HEK293 (cell line): ENCODE results near the gene CCSER1.

Experiments used
- CTCF ChIA-PET: fragments of 350-600 bp; formaldehyde crosslinking; extraction: SDS; loops from one replicate; lab custom pipeline; 2021; ENCODE audit warnings: antibody characterized with exemption; lab: Yijun Ruan, JAX
- POLR2A ChIA-PET: fragments of 300-600 bp; formaldehyde crosslinking; extraction: SDS; loops from one replicate; lab custom pipeline; 2020; ENCODE audit warnings: antibody characterized with exemption, inconsistent platforms; lab: Yijun Ruan, JAX
- H3K27ac ChIP-seq: fragments of 200-500 bp; sonication (Bioruptor generic); 2 replicates; pipeline ENCODE4 v1.5.1; 2014; ENCODE audit warnings: low read depth, low read length, control low read depth, inconsistent platforms; ENCODE audit errors: extremely low read depth
- H3K36me3 ChIP-seq, 2 experiments: fragments of 200-500 bp in 1 of 2; sonication (Bioruptor generic) in 1 of 2; 1 replicate in 1 of 2; 2 replicates in 1 of 2; pipeline ENCODE4 v1.5.1; 2014 to 2017; ENCODE audit warnings: inconsistent platforms in 2 of 2, low read length in 2 of 2; ENCODE audit not compliant: control insufficient read depth in 2 of 2, insufficient read depth in 1 of 2
- H3K4me1 ChIP-seq: fragments of 200-500 bp; sonication (Bioruptor generic); 2 replicates; pipeline ENCODE4 v1.5.1; 2014; ENCODE audit warnings: mild to moderate bottlenecking, low read length, inconsistent platforms; ENCODE audit not compliant: control insufficient read depth, insufficient read depth
- H3K4me3 ChIP-seq: 2 replicates; pipeline ENCODE4 v1.5.1; 2011; ENCODE audit warnings: low read depth, mild to moderate bottlenecking, control low read depth, low read length, moderate library complexity
- H3K9me3 ChIP-seq: fragments of 200-500 bp; sonication (Bioruptor generic); 2 replicates; pipeline ENCODE4 v1.5.1; 2014; ENCODE audit warnings: low read depth, low read length, inconsistent platforms; ENCODE audit not compliant: control insufficient read depth, insufficient read depth
- PBX3 ChIP-seq: sonication (generic); formaldehyde crosslinking; IDR thresholded peaks from 2 replicates; pipeline ENCODE4 v1.8.1; 2022; ENCODE audit warnings: mild to moderate bottlenecking, moderate library complexity, missing genetic modification reagents
- ZBTB1 ChIP-seq: fragments of 450-650 bp; formaldehyde crosslinking; IDR thresholded peaks from 2 replicates; pipeline ENCODE4 v1.5.1; 2016; ENCODE audit warnings: missing biosample characterization, missing genetic modification characterization
- ZBTB26 ChIP-seq: fragments of 450-650 bp; formaldehyde crosslinking; optimal IDR thresholded peaks from 2 replicates; pipeline ENCODE3; 2016; ENCODE audit warnings: missing biosample characterization, mild to moderate bottlenecking, missing genetic modification characterization
- ZBTB44 ChIP-seq: fragments of 450-650 bp; IDR thresholded peaks from 2 replicates; pipeline ENCODE4 v1.5.1; 2018; ENCODE audit warnings: missing biosample characterization, mild to moderate bottlenecking, missing genetic modification characterization
- ZBTB48 ChIP-seq: fragments of 450-650 bp; formaldehyde crosslinking; IDR thresholded peaks from 2 replicates; pipeline ENCODE4 v1.5.1; 2016; ENCODE audit warnings: missing biosample characterization, missing genetic modification characterization
- ZFP37 ChIP-seq: fragments of 450-650 bp; formaldehyde crosslinking; IDR thresholded peaks from 2 replicates; pipeline ENCODE4 v1.5.1; 2016; ENCODE audit warnings: missing biosample characterization, missing genetic modification characterization
- ZIC2 ChIP-seq: fragments of 450-650 bp; formaldehyde crosslinking; IDR thresholded peaks from 2 replicates; pipeline ENCODE4 v1.5.1; 2016; ENCODE audit warnings: missing biosample characterization, missing genetic modification characterization
- ZNF133 ChIP-seq: fragments of 450-650 bp; formaldehyde crosslinking; IDR thresholded peaks from 2 replicates; pipeline ENCODE4 v1.5.1; 2016; ENCODE audit warnings: missing biosample characterization, missing genetic modification characterization
- ZNF138 ChIP-seq: fragments of 450-650 bp; formaldehyde crosslinking; IDR thresholded peaks from 2 replicates; pipeline ENCODE4 v1.5.1; 2016; ENCODE audit warnings: missing biosample characterization, missing genetic modification characterization, borderline replicate concordance
- ZNF280C ChIP-seq: fragments of 450-650 bp; formaldehyde crosslinking; IDR thresholded peaks from 2 replicates; pipeline ENCODE4 v1.5.1; 2016; ENCODE audit warnings: missing biosample characterization, missing genetic modification characterization
- ZNF280D ChIP-seq: fragments of 450-650 bp; formaldehyde crosslinking; IDR thresholded peaks from 2 replicates; pipeline ENCODE4 v1.5.1; 2016; ENCODE audit warnings: missing biosample characterization, missing genetic modification characterization
- ZNF335 ChIP-seq: fragments of 450-650 bp; formaldehyde crosslinking; conservative IDR thresholded peaks from 2 replicates; pipeline ENCODE4 v1.5.1; 2016; ENCODE audit warnings: missing biosample characterization, missing genetic modification characterization
- ZNF362 ChIP-seq: fragments of 450-650 bp; formaldehyde crosslinking; IDR thresholded peaks from 2 replicates; pipeline ENCODE4 v1.5.1; 2016; ENCODE audit warnings: missing biosample characterization, missing genetic modification characterization
- ZNF416 ChIP-seq: fragments of 450-650 bp; formaldehyde crosslinking; IDR thresholded peaks from 2 replicates; pipeline ENCODE4 v1.5.1; 2016; ENCODE audit warnings: missing biosample characterization, missing genetic modification characterization
- ZNF433 ChIP-seq: fragments of 450-650 bp; formaldehyde crosslinking; IDR thresholded peaks from 2 replicates; pipeline ENCODE4 v1.5.1; 2016; ENCODE audit warnings: missing biosample characterization, missing genetic modification characterization, low read depth
- ZNF488 ChIP-seq: fragments of 450-650 bp; formaldehyde crosslinking; IDR thresholded peaks from 2 replicates; pipeline ENCODE4 v1.5.1; 2016; ENCODE audit warnings: missing biosample characterization, missing genetic modification characterization
- ZNF549 ChIP-seq: fragments of 450-650 bp; IDR thresholded peaks from 2 replicates; pipeline ENCODE4 v1.5.1; 2018; ENCODE audit warnings: missing biosample characterization, missing genetic modification characterization, mild to moderate bottlenecking, inconsistent platforms, moderate library complexity
- ZNF558 ChIP-seq: fragments of 450-650 bp; formaldehyde crosslinking; IDR thresholded peaks from 2 replicates; pipeline ENCODE4 v1.5.1; 2016; ENCODE audit warnings: missing biosample characterization, missing genetic modification characterization
- ZNF571 ChIP-seq: fragments of 450-650 bp; formaldehyde crosslinking; IDR thresholded peaks from 2 replicates; pipeline ENCODE4 v1.5.0; 2017; ENCODE audit warnings: missing biosample characterization, missing genetic modification characterization
- ZSCAN4 ChIP-seq: fragments of 450-650 bp; formaldehyde crosslinking; IDR thresholded peaks from 2 replicates; pipeline ENCODE4 v1.5.1; 2017; ENCODE audit warnings: missing biosample characterization, missing genetic modification characterization

The CCSER1 gene

GRCh38 chr4:90798948-90799347 is 671.8 kb downstream of the CCSER1 start:
- CTCF ChIA-PET: no interaction called here
- POLR2A ChIA-PET: no interaction called here
- H3K4me1 ChIP-seq: no peaks in the 10 kb centered on the region
- H3K36me3 ChIP-seq: no peaks in the 10 kb centered on the region
- H3K4me3 ChIP-seq: no peak overlapping the region
- no peak for TF ChIP-seq ZNF571 (tag by site-specific recombination)
- no peak for TF ChIP-seq ZNF138
- no peak for TF ChIP-seq ZIC2
- TF ChIP-seq ZNF362 (tag by site-specific recombination): no peak
- no peak for TF ChIP-seq ZNF433 (tag by site-specific recombination)
- no peak for TF ChIP-seq ZBTB44 (tag by site-specific recombination)
- TF ChIP-seq ZBTB48 (tag by site-specific recombination): no peak
- TF ChIP-seq ZNF280D (tag by site-specific recombination): no peak
- TF ChIP-seq ZNF488: no peak
- TF ChIP-seq ZBTB1: no peak
- TF ChIP-seq ZNF280C (tag by site-specific recombination): no peak
- no peak for TF ChIP-seq ZNF558 (tag by site-specific recombination)
- no peak for TF ChIP-seq ZNF549 (tag by site-specific recombination)
- no peak for TF ChIP-seq ZBTB26 (tag by site-specific recombination)
- TF ChIP-seq ZNF416 (tag by site-specific recombination): no peak
- TF ChIP-seq ZNF335 (tag by site-specific recombination): no peak
- TF ChIP-seq ZFP37: no peak
- no peak for TF ChIP-seq ZSCAN4 (tag by site-specific recombination)
- no peak for TF ChIP-seq ZNF133 (tag by site-specific recombination)
- no peak for TF ChIP-seq PBX3
- H3K27ac ChIP-seq: no peak overlapping the region
- H3K9me3 ChIP-seq: no peaks in the 10 kb centered on the region
